Nucleus accumbens (tissue), 56 donors: ENCODE measurements around the gene SLC25A39.
"Not testable (repeated sequence)": the region's sequence is repeated elsewhere in the genome, so short reads cannot be mapped to it uniquely, and the experiment has no call there.

ENCODE experiments used
- DNase-seq, 56 donors: peaks; one replicate each; lab custom pipeline; 2025; lab: John Stamatoyannopoulos, UW

The SLC25A39 gene

DNA sequence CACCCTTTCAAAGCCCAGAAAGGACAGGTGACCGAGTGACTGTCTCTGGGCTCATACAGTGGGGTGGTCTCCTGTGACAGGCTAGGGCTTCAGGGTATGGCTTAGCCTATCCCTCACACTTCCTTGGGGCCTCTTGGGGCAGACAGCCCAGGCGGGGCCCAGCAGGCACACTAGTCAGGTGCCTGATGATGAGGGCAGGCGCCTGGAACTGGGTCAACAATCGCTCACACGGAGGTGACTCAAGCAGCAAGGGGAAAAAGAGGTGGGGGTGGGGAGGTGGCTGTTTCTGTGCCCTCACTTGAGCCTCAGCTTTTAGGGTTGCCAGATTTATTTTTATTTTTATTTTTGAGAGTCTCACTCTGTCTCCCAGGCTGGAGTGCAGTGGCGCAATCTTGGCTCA is 14.1 kb upstream of the SLC25A39 start:
- no peak for DNase-seq

DNA sequence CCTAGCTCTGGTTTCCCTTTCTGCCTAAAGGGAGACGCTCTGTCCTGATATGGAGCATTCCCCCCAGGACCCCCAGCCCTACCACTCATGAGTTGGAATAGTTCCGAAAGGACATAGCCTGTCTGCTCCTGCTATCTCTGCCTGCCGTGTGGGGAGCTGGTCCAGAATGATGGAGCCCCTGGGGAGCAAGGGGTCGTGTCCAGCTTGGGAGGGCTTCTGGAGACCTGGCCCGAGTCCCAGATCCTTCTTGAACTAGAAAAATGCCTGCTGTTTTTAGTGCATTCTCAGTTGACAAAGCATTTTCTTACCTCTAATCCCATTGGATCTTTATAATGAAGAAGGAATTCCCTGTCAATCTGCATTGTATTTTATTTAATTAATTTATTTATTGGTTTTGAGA is 11.3 kb upstream of the SLC25A39 start:
- no peak for DNase-seq

DNA sequence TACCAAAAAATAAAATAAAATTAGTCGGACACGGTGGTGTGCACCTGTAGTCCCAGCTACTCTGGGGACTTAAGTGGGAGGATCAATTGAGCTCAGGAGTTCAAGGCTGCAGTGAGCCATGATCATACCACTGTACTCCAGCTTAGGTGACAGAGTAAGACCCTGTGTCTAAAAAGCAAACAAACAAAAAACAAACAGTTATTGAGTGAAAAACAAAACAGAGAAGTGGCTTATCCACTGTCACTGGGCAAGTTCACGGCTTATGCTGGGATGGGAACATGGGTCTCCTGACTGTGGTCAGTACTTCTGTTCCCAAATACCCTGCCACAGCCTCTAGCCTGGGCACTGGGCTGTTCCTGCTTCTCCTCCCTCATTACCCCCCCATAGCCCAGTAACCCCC is 10.9 kb upstream of the SLC25A39 start:
- DNase-seq: no peak

DNA sequence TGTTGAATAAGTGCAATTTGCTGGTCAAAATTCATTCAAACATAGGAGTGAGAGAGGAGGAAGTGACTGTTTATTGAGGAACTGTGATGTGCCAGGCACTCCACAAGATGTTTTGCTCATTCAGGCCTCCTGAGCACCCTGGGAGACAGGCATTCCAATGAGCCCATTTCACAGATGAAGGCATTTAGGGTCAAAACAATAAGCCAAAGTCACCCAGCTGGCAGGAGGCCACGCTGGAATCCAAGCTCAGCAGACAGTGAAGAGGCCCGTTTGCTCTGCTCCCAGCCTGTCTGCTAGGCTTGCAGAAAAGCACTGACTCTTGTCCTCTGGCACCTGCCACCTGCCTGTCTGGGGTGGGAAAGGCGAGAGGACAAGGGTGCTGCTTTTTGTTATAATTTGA is 10.1 kb upstream of the SLC25A39 start:
- no peak for DNase-seq

DNA sequence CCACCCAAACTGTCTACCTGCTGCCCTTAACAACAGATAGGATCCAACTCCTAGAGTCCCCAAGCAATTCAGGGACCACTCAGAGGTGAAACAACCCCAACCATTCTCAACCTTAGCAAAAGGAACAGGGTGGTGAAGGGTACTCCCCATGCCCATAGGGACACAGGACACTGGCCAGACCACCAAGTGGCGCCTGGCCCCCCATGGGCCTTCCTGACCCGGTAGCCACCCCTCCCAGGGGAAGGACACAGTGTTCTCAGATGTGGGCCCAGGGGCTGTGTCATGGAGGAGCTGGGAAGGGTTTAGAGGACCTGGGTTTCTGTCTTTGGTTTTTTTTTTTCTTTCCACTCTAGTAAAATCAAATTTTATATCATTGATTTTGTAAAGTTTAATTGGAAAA is 9.7 kb upstream of the SLC25A39 start:
- DNase-seq: no peak

DNA sequence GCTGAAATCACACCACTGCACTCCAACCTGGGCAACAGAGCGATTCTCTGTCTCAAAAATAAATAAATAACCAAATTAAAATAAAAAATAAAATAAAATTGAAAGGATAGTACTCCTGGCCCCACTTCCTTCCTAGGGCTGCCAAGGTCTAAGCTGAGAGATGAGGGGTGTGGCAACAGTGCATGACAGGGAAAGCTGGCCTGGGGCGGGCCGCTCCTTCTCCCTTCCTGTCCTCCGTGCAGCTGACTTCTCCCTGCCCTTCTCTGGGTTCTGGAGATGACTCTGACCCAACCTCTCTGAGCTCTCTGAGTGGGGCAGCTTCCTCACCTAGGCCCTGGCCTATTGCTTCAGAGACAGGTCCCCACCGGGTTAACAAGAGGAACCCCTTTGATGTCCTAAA is 8.7 kb upstream of the SLC25A39 start:
- no peak for DNase-seq

DNA sequence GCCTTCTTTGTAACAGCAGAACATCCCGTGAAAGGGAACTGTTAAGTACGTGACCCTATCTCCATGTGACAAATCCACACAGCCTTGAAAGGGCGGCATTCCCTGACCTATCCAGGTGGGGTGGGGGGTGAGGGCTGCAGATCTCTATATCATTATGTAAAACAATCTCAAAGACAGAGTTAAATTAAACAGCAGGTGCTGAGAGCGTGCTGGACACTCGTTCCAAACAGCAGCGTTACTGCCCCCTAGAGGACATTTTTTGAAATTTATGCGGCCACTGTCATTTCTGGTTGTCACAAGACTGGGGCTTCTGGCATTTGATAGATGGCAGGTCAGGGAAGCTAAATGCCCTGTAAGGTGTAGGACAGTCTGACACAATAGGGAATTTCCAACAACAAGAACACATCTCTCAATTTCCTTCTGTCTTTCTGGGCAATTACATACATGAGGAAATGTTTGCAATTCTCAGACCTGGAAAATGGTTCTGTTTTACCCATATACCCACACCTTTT is 6.7 kb upstream of the SLC25A39 start:
- DNase-seq: peak in 45 of 56 donors; percentile 10 to 81 (median 37)

DNA sequence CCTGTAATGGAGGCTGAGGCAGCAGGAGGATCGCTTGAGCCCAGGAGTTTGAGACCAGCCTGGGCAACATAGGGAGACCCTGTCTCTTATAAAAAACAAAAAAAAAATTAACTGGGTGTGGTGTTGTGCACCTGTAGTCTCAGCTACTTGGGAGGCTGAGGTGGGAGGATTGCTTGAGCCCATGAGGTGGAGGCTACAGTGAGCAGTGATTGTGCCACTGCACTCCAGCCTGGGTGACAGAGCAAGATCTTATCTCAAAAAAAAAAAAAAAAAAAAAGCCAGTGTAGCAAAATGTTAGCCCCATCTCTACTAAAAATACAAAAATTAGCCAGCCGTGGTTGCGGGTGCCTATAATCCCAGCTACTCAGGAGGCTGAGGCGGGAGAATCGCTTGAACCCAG is 5.6 kb upstream of the SLC25A39 start:
- not testable (repeated sequence) for DNase-seq

DNA sequence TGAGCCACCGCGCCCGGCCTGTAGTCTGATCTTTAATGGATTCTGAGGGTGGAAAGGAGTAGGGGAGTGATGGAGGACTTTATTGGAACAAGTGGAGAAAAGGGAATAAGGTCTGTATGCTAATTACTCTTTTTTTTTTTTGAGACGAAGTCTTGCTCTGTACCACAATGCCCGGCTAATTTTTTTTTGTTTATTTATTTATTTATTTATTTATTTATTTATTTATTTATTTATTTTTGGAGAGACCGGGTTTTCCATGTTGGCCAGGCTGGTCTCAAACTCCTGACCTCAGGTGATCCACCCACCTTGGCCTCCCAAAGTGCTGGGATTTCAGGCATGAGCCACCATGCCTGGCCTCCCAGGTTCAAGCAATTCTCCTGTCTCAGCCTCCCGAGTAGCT is 4.9 kb upstream of the SLC25A39 start:
- not testable (repeated sequence) for DNase-seq

DNA sequence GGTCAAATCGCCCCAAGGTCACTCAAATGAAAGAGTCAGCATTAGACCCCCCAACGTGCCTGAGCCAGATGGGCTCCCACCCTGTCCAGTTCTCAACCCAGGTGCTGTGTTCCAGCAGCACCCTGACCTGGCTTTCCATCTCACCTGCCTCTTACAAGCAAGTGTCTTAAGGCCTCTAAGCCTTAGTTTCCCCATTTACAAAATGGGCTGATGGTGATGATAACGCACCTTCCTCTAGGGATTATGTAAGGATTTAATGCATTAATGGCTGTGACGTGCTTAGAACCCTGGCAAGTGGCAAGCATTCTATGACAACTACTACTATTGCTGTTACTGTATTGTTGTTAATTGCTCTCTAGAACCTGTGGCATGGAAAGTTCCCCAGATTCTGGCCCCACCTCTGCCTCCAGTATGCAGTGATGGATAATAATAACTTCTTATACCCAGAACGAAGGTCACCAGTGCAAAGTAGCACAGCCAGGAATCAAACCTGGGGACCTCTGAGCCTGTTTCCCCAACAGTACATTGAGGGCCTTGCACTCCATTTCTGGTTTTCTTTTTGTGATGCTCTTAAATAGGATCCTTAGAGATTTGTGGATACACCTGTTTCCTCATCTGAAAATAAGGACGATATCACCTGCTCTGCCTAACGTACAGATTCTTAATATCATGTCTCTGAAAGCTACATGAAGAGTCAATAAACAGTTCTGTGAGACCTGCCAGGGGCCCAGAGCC is 3.3 kb upstream of the SLC25A39 start:
- DNase-seq: no peak

DNA sequence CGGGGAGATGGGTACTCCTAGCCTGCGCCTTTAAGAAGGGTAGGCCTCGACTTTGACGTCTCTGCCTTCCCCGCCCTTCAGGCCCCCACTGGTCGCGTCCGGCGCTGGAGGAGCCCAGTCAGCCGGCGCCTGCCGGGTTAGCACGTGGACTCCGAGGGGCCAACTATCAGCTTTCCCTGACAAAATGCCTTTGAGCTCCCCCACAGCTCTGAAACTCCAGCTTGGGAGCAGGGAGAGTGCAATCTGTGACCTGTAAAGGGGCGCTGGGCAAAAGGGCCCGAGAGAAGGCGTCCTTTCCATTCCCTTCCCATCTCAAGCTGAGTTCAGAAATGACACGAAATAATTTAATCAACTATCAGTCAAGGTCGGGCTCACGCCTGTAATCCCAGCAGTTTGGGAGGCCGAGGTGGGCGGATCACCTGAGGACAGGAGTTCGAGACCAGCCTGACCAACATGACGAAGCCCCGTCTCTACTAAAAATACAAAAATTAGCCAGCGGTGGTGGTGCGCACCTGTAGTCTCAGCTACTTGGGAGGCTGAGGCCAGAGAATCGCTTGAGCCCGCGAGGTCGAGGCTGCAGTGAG is 2.3 kb upstream of the SLC25A39 start:
- peak; percentile 72 to 99 (median 96) for DNase-seq

DNA sequence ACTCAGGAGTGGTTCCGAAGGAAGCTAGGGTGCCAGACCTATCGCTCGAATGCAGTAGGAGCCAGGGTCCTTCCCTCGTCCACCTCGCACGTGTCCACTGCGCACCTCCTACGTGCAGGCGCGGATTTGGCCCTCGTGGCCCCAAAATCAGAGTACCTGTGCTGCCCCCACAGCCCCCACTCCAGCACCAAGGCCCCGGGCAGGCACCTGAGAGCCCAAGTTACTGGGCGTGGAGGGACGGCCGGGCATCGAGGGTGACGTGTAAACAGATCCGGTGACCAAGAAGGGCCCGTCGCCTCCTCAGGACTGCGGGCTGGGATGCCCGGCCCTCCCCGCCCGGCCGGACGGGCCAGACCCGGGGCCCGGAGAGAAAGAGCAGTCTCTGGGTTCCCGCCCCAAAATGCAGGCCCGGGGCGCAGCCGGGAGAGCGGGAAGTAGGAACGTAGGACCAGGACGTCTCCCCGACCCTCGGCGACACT is 492 bp downstream of the SLC25A39 start:
- DNase-seq: no peak

DNA sequence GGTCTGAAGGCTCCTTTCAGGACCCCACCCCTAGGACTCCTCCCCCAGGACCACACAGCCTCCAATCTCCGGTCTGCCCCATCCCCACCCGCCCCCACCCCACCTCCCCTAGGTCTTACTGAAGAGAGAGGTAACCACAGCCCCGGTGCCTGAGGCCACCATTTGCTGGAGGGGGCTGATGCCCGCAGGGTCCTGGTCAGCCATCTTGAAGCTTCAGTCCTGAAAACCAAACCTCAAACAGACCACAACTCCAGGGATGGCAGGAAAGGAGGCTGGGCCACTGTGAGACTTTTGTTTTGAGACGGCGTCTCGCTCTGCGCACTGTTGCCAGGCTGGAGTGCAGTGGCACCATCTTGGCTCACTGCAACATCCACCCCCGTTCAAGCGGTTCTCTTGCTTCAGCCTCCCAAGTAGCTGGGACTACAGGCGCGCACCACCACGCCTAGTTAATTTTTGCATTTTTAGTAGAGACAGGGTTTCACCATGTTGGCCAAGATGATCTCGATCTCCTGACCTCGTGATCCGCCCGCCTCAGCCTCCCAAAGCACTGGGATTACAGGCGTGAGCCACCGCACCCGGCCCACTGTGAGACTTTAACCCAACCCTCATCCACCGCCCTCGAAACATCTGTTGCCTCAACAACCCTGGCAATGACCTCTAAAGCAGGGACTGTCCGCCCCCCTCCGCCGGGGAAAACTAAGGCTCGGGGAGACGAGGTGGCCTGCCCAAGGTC is 1.1 kb downstream of the SLC25A39 start:
- no peak for DNase-seq

DNA sequence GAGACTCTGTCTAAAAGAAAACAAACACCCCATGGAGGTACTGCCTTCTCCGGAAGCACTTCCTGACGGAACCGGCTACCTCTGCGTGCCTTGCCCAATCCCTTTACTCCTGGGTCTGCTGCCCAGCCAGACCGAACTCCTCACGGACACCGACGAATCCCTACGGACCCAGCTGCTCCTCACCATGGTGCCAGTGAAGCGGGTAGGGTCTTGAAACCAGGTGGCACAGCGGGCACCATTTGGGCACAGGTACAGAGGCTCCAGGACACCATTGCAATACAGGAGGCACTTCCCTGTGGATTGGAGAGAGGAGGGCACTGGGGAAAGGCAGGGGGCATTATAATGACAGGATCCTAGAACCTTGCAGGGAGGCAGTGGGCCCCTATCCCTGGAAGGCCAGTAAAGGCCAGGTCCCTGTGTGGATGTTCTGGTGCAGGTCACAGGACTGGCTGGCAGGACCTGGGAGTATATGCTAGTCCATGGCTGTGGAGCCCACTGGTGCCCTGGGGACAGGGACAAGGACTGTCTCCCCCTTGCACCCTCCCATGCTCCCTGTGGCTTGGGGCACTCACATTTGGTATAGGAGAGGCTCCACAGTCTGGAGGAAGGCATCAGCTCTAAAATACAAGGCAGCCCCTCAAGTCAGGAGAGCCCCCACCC is 2.3 kb downstream of the SLC25A39 start:
- DNase-seq: no peak

DNA sequence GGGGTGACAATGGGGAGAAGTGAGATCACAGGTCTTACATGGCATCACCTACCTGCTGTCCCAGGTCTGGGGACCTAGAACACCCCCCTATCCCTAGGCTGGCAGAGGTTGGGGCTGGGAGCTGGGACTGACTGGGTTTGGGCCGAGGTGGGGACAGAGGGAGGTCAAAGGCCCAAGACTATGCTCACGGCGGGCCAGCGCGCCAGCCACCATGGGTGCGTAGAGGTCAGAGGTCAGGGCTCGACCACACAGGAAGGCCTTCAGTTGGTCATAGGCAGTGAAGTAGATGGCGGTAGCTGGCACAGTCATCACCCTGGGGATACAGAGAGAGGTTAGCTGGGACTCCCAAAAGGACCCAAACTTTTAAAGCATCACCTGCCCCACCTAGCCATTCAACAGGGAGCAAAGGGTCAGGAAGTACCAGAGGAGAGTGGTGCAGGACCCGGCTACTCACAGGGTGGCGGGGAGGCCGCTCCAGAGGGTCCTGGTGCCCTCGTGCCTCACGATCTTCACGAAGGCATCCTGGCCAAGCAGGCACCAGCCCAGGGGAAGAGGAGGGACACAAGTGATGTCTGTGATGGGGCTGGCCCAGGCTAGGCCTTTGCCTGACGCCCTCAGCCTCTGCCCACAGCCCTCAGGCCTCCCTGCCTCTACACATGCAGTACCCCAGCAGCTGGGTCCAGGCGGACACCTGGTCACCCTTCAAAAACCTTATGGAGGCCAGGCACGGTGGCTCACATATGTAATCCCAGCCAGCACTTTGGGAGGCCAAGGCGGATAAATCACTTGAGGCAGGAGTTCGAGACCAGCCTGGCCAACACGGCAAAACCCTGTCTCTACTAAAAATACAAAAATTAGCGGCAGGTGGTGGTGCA is 3.1 kb downstream of the SLC25A39 start:
- DNase-seq: no peak

DNA sequence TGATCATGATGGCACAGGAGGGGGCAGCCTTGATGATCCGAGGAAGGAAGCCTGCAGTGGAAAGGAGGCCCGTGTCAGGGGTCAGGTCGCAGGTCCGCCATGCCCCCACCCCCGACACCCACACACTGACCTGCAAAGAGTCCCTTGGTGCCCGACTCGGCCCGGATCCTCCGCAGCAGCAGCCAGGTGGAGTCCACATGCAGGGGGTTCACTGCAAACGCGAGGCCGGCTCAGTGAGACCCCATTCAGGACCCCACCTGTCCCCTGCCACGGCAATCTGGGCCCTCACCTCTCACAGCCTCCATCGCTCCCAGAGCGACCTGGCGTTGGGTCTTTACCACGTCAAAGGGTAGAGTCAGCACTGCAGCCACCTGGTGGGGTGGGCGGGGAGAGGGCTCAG is 4.6 kb downstream of the SLC25A39 start:
- no peak for DNase-seq

DNA sequence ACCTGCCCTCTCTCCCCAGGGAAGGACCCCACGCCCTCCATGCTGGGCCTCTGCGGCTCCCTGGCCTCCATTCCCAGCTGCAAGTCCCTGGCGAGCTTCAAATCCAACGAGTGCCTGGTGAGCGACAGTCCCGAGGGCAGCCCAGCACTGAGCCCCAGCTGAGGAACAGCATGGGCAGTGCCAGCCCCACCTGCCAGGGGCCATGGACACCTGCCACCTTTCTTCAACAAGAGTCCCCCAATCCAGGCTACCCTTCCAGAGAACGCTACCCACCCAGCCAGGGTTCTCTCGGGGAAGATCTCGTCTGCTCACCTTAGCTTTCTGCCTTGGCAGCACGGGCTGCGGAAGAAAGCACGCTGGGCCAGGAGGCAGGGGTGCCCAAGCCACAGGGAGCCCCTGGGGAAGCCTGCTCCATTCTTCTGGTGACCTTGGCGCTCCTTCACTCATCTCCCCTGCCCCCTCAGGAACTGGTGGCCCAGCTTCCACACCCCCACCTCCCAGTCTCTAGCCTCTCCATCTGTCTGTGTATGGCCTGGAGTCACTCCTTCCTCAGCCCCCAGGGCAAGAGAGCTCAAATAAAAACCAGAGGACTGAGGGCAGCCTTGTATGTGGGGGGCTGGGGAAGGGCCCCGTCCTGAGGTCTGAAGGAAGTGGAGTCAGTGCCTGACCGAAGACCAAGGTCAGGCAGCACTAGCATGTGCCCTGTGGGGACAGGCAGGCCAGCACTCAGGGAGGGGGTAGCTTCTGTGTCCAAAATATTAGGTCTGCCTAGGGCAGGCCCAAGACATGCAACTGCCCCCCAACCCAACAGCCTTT is 6.3 kb downstream of the SLC25A39 start:
- DNase-seq: no peak

DNA sequence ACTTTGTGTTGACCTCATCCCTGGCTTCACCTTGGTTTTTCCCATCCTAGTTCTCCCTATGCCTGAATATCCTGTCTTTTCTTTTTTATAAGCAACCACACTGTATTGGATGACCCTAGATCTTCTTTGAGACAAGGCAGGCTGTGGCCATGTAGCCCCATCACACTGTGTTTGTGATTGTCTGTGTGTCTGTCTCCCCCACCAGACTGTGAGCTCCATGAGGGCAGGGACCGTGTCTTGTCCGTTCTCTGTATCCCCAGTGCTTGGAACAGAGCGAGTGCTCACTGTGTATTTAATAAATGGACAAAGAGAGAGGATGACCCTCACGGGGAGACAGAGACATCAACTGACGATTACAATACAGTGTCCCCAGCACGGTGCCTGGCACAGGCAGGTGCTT is 7.1 kb downstream of the SLC25A39 start:
- no peak for DNase-seq
